Measurements from ENCODE around the gene GLO1.

GLO1 gene

GRCh38 chr6:38673397-38674165, 29.4 kb downstream of the GLO1 start:
- no peak for DNase-seq (ENCODE audit: low read depth in 2 of 2, low spot score in 1 of 2)

GRCh38 chr6:38671885-38672467, 31.0 kb downstream of the GLO1 start:
- DNase-seq (ENCODE audit: low read depth in 2 of 2, low spot score in 1 of 2) = no peak

GRCh38 chr6:38658418-38659167, 44.4 kb downstream of the GLO1 start:
- no peak for DNase-seq (ENCODE audit: low read depth in 2 of 2, low spot score in 1 of 2)

GRCh38 chr6:38656896-38657295, 46.0 kb downstream of the GLO1 start:
- no peak for DNase-seq (ENCODE audit: low read depth in 2 of 2, low spot score in 1 of 2)

GRCh38 chr6:38654263-38654662, 48.7 kb downstream of the GLO1 start:
- DNase-seq (ENCODE audit: low read depth in 2 of 2, low spot score in 1 of 2) = no peak

- DNase-seq (ENCODE audit: low read depth in 2 of 2, low spot score in 1 of 2) = no peak
Measured at GRCh38 chr6:38651121-38651784, 51.7 kb downstream of the GLO1 start.

- DNase-seq (ENCODE audit: low read depth in 2 of 2, low spot score in 1 of 2) = no peak
Measured at GRCh38 chr6:38650207-38650752, 52.7 kb downstream of the GLO1 start.

GRCh38 chr6:38649744-38650143, 53.2 kb downstream of the GLO1 start:
- no peak for DNase-seq (ENCODE audit: low read depth in 2 of 2, low spot score in 1 of 2)

- no peak for DNase-seq (ENCODE audit: low read depth in 2 of 2, low spot score in 1 of 2)
Measured at GRCh38 chr6:38648629-38649028, 54.3 kb downstream of the GLO1 start.

GRCh38 chr6:38646166-38646878, 56.6 kb downstream of the GLO1 start:
- no peak for DNase-seq (ENCODE audit: low read depth in 2 of 2, low spot score in 1 of 2)

- no peak for DNase-seq (ENCODE audit: low read depth in 2 of 2, low spot score in 1 of 2)
Measured at GRCh38 chr6:38644951-38645350, 58.0 kb downstream of the GLO1 start.

GRCh38 chr6:38640216-38640909, 62.6 kb downstream of the GLO1 start:
- no peak for DNase-seq (ENCODE audit: low read depth in 2 of 2, low spot score in 1 of 2)

- DNase-seq (ENCODE audit: low read depth in 2 of 2, low spot score in 1 of 2) = peak; percentile 49 to 53
Measured at GRCh38 chr6:38639498-38640215, 63.3 kb downstream of the GLO1 start, which contains the start of gene BTBD9. TSS of gene BTBD9 (minus strand) at chr6:38639929.

GRCh38 chr6:38638941-38639497, 63.9 kb downstream of the GLO1 start:
- peak; percentile 37 for DNase-seq (ENCODE audit: low read depth in 2 of 2, low spot score in 1 of 2)

GRCh38 chr6:38637756-38638155, 65.2 kb downstream of the GLO1 start:
- no peak for DNase-seq (ENCODE audit: low read depth in 2 of 2, low spot score in 1 of 2)

GRCh38 chr6:38636027-38636426, 66.9 kb downstream of the GLO1 start:
- no peak for DNase-seq (ENCODE audit: low read depth in 2 of 2, low spot score in 1 of 2)

GRCh38 chr6:38634518-38634917, 68.4 kb downstream of the GLO1 start:
- DNase-seq (ENCODE audit: low read depth in 2 of 2, low spot score in 1 of 2) = no peak

- DNase-seq (ENCODE audit: low read depth in 2 of 2, low spot score in 1 of 2) = no peak
Measured at GRCh38 chr6:38632490-38632889, 70.5 kb downstream of the GLO1 start.

GRCh38 chr6:38631186-38631783, 71.7 kb downstream of the GLO1 start:
- no peak for DNase-seq (ENCODE audit: low read depth in 2 of 2, low spot score in 1 of 2)

Measured in stimulated activated CD8-positive, alpha-beta memory T cell treated with anti-CD3 and anti-CD28 coated beads, Interleukin-4, amount 100 ng/mL, for 4 hours (primary cell).